ENCODE data around the gene PRKAR2A. TPM values are rescaled to one million over a fixed set of nuclear protein-coding genes. Genes with fewer than 3 reads are reported as not detected.

PRKAR2A gene
- total RNA-seq (2014; rRNA removed; shearing (Covaris generic)) = 29.3 and 40.8 TPM in 2 replicates

- no peaks in the 10 kb centered on the region for H3K36me3 ChIP-seq (replicated peaks; ENCODE audit: control insufficient read depth, insufficient read depth, low read length)
- H3K4me3 ChIP-seq (ENCODE audit: insufficient read depth, low read depth, low read length) = peak within 1 kb of the TSS; percentile 67
- H3K27me3 ChIP-seq (ENCODE audit: control insufficient read depth, insufficient read depth, low read length) = peaks cover 2% of the 10 kb centered on the region; the same call in 1 of the 2 replicates
- peak; percentile 97 for DNase-seq
These were observed at the start of gene PRKAR2A for GRCh38 chr3:48847504-48848423. PRKAR2A (minus strand) TSS chr3:48847874; CDS start chr3:48847596, 278 bp downstream.

- Histone ChIP-seq H3K4me3 (ENCODE audit: insufficient read depth, low read depth, low read length) (no peak overlapping the region), H3K27me3 (ENCODE audit: control insufficient read depth, insufficient read depth, low read length) (no peaks in the 10 kb centered on the region), H3K36me3 (replicated peaks; ENCODE audit: control insufficient read depth, insufficient read depth, low read length) (no peaks in the 10 kb centered on the region)
- no peak for DNase-seq
These were observed 49.3 kb upstream of the PRKAR2A start for GRCh38 chr3:48896936-48897335.

- H3K4me3 ChIP-seq (ENCODE audit: insufficient read depth, low read depth, low read length) = no peak overlapping the region
- DNase-seq = no peak
- H3K36me3 ChIP-seq (replicated peaks; ENCODE audit: control insufficient read depth, insufficient read depth, low read length) = no peaks in the 10 kb centered on the region
- H3K27me3 ChIP-seq (ENCODE audit: control insufficient read depth, insufficient read depth, low read length) = no peaks in the 10 kb centered on the region
These were observed 46.8 kb upstream of the PRKAR2A start for GRCh38 chr3:48894516-48894915.

- no peaks in the 10 kb centered on the region for H3K36me3 ChIP-seq (replicated peaks; ENCODE audit: control insufficient read depth, insufficient read depth, low read length)
- no peak overlapping the region for H3K4me3 ChIP-seq (ENCODE audit: insufficient read depth, low read depth, low read length)
- DNase-seq = no peak
- no peaks in the 10 kb centered on the region for H3K27me3 ChIP-seq (ENCODE audit: control insufficient read depth, insufficient read depth, low read length)
These were observed 43.9 kb upstream of the PRKAR2A start for GRCh38 chr3:48891606-48892005.

- H3K4me3 ChIP-seq (ENCODE audit: insufficient read depth, low read depth, low read length) = no peak overlapping the region
- DNase-seq = no peak
- no peaks in the 10 kb centered on the region for H3K27me3 ChIP-seq (ENCODE audit: control insufficient read depth, insufficient read depth, low read length)
- H3K36me3 ChIP-seq (replicated peaks; ENCODE audit: control insufficient read depth, insufficient read depth, low read length) = no peaks in the 10 kb centered on the region
These were observed 38.1 kb upstream of the PRKAR2A start for GRCh38 chr3:48885753-48886152.

GRCh38 chr3:48881652-48882114 is 34.0 kb upstream of the PRKAR2A start:
- no peaks in the 10 kb centered on the region for H3K27me3 ChIP-seq (ENCODE audit: control insufficient read depth, insufficient read depth, low read length)
- no peak overlapping the region for H3K4me3 ChIP-seq (ENCODE audit: insufficient read depth, low read depth, low read length)
- H3K36me3 ChIP-seq (replicated peaks; ENCODE audit: control insufficient read depth, insufficient read depth, low read length) = no peaks in the 10 kb centered on the region
- no peak for DNase-seq

GRCh38 chr3:48881006-48881405 is 33.3 kb upstream of the PRKAR2A start:
- H3K4me3 ChIP-seq (ENCODE audit: insufficient read depth, low read depth, low read length) = no peak overlapping the region
- no peaks in the 10 kb centered on the region for H3K36me3 ChIP-seq (replicated peaks; ENCODE audit: control insufficient read depth, insufficient read depth, low read length)
- H3K27me3 ChIP-seq (ENCODE audit: control insufficient read depth, insufficient read depth, low read length) = no peaks in the 10 kb centered on the region
- DNase-seq = no peak

GRCh38 chr3:48879994-48880377 is 32.3 kb upstream of the PRKAR2A start:
- no peak for DNase-seq
- Histone ChIP-seq H3K36me3 (replicated peaks; ENCODE audit: control insufficient read depth, insufficient read depth, low read length) (no peaks in the 10 kb centered on the region), H3K4me3 (ENCODE audit: insufficient read depth, low read depth, low read length) (no peak overlapping the region), H3K27me3 (ENCODE audit: control insufficient read depth, insufficient read depth, low read length) (no peaks in the 10 kb centered on the region)

- H3K27me3 ChIP-seq (ENCODE audit: control insufficient read depth, insufficient read depth, low read length) = no peaks in the 10 kb centered on the region
- DNase-seq = no peak
- H3K4me3 ChIP-seq (ENCODE audit: insufficient read depth, low read depth, low read length) = no peak overlapping the region
- H3K36me3 ChIP-seq (replicated peaks; ENCODE audit: control insufficient read depth, insufficient read depth, low read length) = no peaks in the 10 kb centered on the region
These were observed 31.8 kb upstream of the PRKAR2A start for GRCh38 chr3:48879307-48879993.

- DNase-seq = no peak
- Histone ChIP-seq H3K27me3 (ENCODE audit: control insufficient read depth, insufficient read depth, low read length) (no peaks in the 10 kb centered on the region), H3K36me3 (replicated peaks; ENCODE audit: control insufficient read depth, insufficient read depth, low read length) (no peaks in the 10 kb centered on the region), H3K4me3 (ENCODE audit: insufficient read depth, low read depth, low read length) (no peak overlapping the region)
These were observed 30.0 kb upstream of the PRKAR2A start for GRCh38 chr3:48877671-48878070.

- Histone ChIP-seq H3K4me3 (ENCODE audit: insufficient read depth, low read depth, low read length) (no peak overlapping the region), H3K27me3 (ENCODE audit: control insufficient read depth, insufficient read depth, low read length) (no peaks in the 10 kb centered on the region), H3K36me3 (replicated peaks; ENCODE audit: control insufficient read depth, insufficient read depth, low read length) (no peaks in the 10 kb centered on the region)
- no peak for DNase-seq
These were observed 15.4 kb upstream of the PRKAR2A start for GRCh38 chr3:48863122-48863521.

- no peak overlapping the region for H3K4me3 ChIP-seq (ENCODE audit: insufficient read depth, low read depth, low read length)
- no peaks in the 10 kb centered on the region for H3K27me3 ChIP-seq (ENCODE audit: control insufficient read depth, insufficient read depth, low read length)
- DNase-seq = no peak
- no peaks in the 10 kb centered on the region for H3K36me3 ChIP-seq (replicated peaks; ENCODE audit: control insufficient read depth, insufficient read depth, low read length)
These were observed 11.5 kb upstream of the PRKAR2A start for GRCh38 chr3:48859206-48859605.

GRCh38 chr3:48858709-48859108 is 11.0 kb upstream of the PRKAR2A start:
- no peak for DNase-seq

GRCh38 chr3:48857641-48858040 is 10.0 kb upstream of the PRKAR2A start:
- Histone ChIP-seq H3K36me3 (replicated peaks; ENCODE audit: control insufficient read depth, insufficient read depth, low read length) (no peaks in the 10 kb centered on the region), H3K4me3 (ENCODE audit: insufficient read depth, low read depth, low read length) (no peak overlapping the region), H3K27me3 (ENCODE audit: control insufficient read depth, insufficient read depth, low read length) (no peaks in the 10 kb centered on the region)
- DNase-seq = no peak

More at GRCh38 chr3:48858709-48859108, 11.0 kb upstream of the PRKAR2A start:
- Histone ChIP-seq H3K36me3 (replicated peaks; ENCODE audit: control insufficient read depth, insufficient read depth, low read length) (no peaks in the 10 kb centered on the region), H3K4me3 (ENCODE audit: insufficient read depth, low read depth, low read length) (no peak overlapping the region), H3K27me3 (ENCODE audit: control insufficient read depth, insufficient read depth, low read length) (no peaks in the 10 kb centered on the region)

GRCh38 chr3:48856469-48856868 is 8.8 kb upstream of the PRKAR2A start:
- no peak overlapping the region for H3K4me3 ChIP-seq (ENCODE audit: insufficient read depth, low read depth, low read length)

More at GRCh38 chr3:48856469-48856868, 8.8 kb upstream of the PRKAR2A start:
- Histone ChIP-seq H3K36me3 (replicated peaks; ENCODE audit: control insufficient read depth, insufficient read depth, low read length) (no peaks in the 10 kb centered on the region), H3K27me3 (ENCODE audit: control insufficient read depth, insufficient read depth, low read length) (no peaks in the 10 kb centered on the region)
- no peak for DNase-seq
